IMR-90 (cell line): ENCODE data around the gene CCL2. TPM values are rescaled to one million over a fixed set of nuclear protein-coding genes. Genes with fewer than 3 reads are reported as not detected.

Source experiments
- ATAC-seq: fragments of 200-7000 bp; cut with Tn5 transposase; 2 replicates; pipeline ENCODE4 v1.9.1; 2020; ENCODE audit warnings: low read depth, mild to moderate bottlenecking, moderate library complexity
- BruUV-seq: library from RNA; stranded (reverse); fragments of 400-500 nt; replicated peaks from 2 replicates; lab custom pipeline; 2021; lab: Mats Ljungman, UMichigan
- CTCF ChIA-PET: fragments of 300-600 bp; formaldehyde crosslinking; extraction: SDS; loops from one replicate; lab custom pipeline; 2021; ENCODE audit warnings: antibody characterized with exemption; lab: Yijun Ruan, JAX
- POLR2A ChIA-PET: fragments of 300-600 bp; sonication (Branson Sonifier 250); formaldehyde crosslinking; loops from one replicate; lab custom pipeline; 2022; ENCODE audit warnings: antibody characterized with exemption; ENCODE audit not compliant: unreplicated experiment; lab: Charles Lee
- DNase-seq: peaks from one replicate; pipeline ENCODE4 v3.0.0; 2013
- H2AFZ ChIP-seq: replicated peaks from 2 replicates; pipeline ENCODE3; 2013; ENCODE audit warnings: low read length, mild to moderate bottlenecking; ENCODE audit not compliant: poor library complexity
- H2AK5ac ChIP-seq: 2 replicates; pipeline ENCODE4 v1.6.1; 2013; ENCODE audit warnings: low read depth, low read length, inconsistent platforms
- H2AK9ac ChIP-seq: replicated peaks from 2 replicates; pipeline ENCODE3; 2013; ENCODE audit warnings: mild to moderate bottlenecking, low read depth, low read length, moderate library complexity; ENCODE audit not compliant: poor library complexity
- H2BK120ac ChIP-seq: 2 replicates; pipeline ENCODE4 v1.6.1; 2013; ENCODE audit warnings: low read depth, low read length, inconsistent platforms
- H2BK15ac ChIP-seq: 3 replicates; pipeline ENCODE4 v1.6.1; 2013; ENCODE audit warnings: low read depth, low read length, inconsistent platforms
- H2BK20ac ChIP-seq: 2 replicates; pipeline ENCODE4 v1.6.1; 2013; ENCODE audit warnings: low read depth, mild to moderate bottlenecking, inconsistent platforms, low read length, moderate library complexity
- H2BK5ac ChIP-seq: 2 replicates; pipeline ENCODE4 v1.6.1; 2013; ENCODE audit warnings: mild to moderate bottlenecking, low read depth, low read length, inconsistent platforms; ENCODE audit not compliant: poor library complexity, severe bottlenecking
- H3K14ac ChIP-seq: replicated peaks from 2 replicates; pipeline ENCODE4 v1.6.1; 2013; ENCODE audit warnings: low read depth, low read length, inconsistent platforms
- H3K18ac ChIP-seq: 2 replicates; pipeline ENCODE4 v1.6.1; 2013; ENCODE audit warnings: low read depth, low read length, control low read depth
- H3K23ac ChIP-seq: 2 replicates; pipeline ENCODE4 v1.6.1; 2013; ENCODE audit warnings: low read depth, low read length, inconsistent platforms
- H3K27ac ChIP-seq: 2 replicates; pipeline ENCODE4 v1.5.1; 2013; ENCODE audit warnings: mild to moderate bottlenecking, control low read depth, low read length; ENCODE audit not compliant: insufficient read depth
- H3K27me3 ChIP-seq: 2 replicates; pipeline ENCODE4 v1.6.1; 2013; ENCODE audit warnings: low read length; ENCODE audit not compliant: control insufficient read depth, insufficient read depth
- H3K36me3 ChIP-seq: 2 replicates; pipeline ENCODE4 v1.6.1; 2013; ENCODE audit warnings: low read length, mixed read lengths; ENCODE audit not compliant: control insufficient read depth, insufficient read depth
- H3K4ac ChIP-seq: 2 replicates; pipeline ENCODE4 v1.6.1; 2013; ENCODE audit warnings: low read depth, low read length, inconsistent platforms
- H3K4me1 ChIP-seq: 2 replicates; pipeline ENCODE4 v1.6.1; 2013; ENCODE audit warnings: low read length, mixed read lengths; ENCODE audit not compliant: control insufficient read depth, insufficient read depth
- H3K4me2 ChIP-seq: 2 replicates; pipeline ENCODE4 v1.6.1; 2013; ENCODE audit warnings: low read depth, mild to moderate bottlenecking, control low read depth, low read length, moderate library complexity
- H3K4me3 ChIP-seq: 2 replicates; pipeline ENCODE4 v1.5.1; 2013; ENCODE audit warnings: low read depth, mild to moderate bottlenecking, control low read depth, low read length, moderate library complexity; ENCODE audit not compliant: insufficient read depth
- H3K56ac ChIP-seq: 2 replicates; pipeline ENCODE4 v1.6.1; 2013; ENCODE audit warnings: low read length, inconsistent platforms; ENCODE audit not compliant: insufficient read depth; ENCODE audit errors: extremely low read depth
- H3K79me1 ChIP-seq, 2 experiments: 2 replicates each; pipeline ENCODE4 v1.6.1; 2013; ENCODE audit warnings: low read length in 2 of 2, inconsistent platforms in 1 of 2, low read depth in 1 of 2
- H3K9ac ChIP-seq: 2 replicates; pipeline ENCODE4 v1.6.1; 2013; ENCODE audit warnings: low read depth, low read length, control low read depth
- H3K9me1 ChIP-seq: 2 replicates; pipeline ENCODE4 v1.6.1; 2013; ENCODE audit warnings: low read length, inconsistent platforms; ENCODE audit not compliant: insufficient read depth
- H3K9me3 ChIP-seq: 2 replicates; pipeline ENCODE4 v1.6.1; 2013; ENCODE audit warnings: low read length; ENCODE audit not compliant: control insufficient read depth, insufficient read depth
- H4K20me1 ChIP-seq: 2 replicates; pipeline ENCODE4 v1.6.1; 2013; ENCODE audit warnings: low read length, inconsistent platforms; ENCODE audit not compliant: insufficient read depth
- H4K5ac ChIP-seq: 2 replicates; pipeline ENCODE4 v1.6.1; 2013; ENCODE audit warnings: mild to moderate bottlenecking, low read depth, low read length, control low read depth
- H4K8ac ChIP-seq, 2 experiments: 2 replicates each; pipeline ENCODE4 v1.6.1; 2013; ENCODE audit warnings: low read depth in 2 of 2, low read length in 2 of 2, control low read depth in 1 of 2, inconsistent platforms in 1 of 2
- H4K91ac ChIP-seq: 2 replicates; pipeline ENCODE4 v1.6.1; 2013; ENCODE audit warnings: low read depth, low read length, inconsistent platforms; ENCODE audit not compliant: insufficient read depth
- BHLHE40 ChIP-seq: fragments of 150-350 bp; IDR thresholded peaks from 2 replicates; pipeline ENCODE4 v1.6.1; 2016; ENCODE audit warnings: mild to moderate bottlenecking, low read depth, low read length
- CEBPB ChIP-seq: IDR thresholded peaks from 2 replicates; pipeline ENCODE4 v1.6.1; 2012; ENCODE audit warnings: low read depth, low read length, improper control_type of control experiment
- CHD1 ChIP-seq: IDR thresholded peaks from 2 replicates; pipeline ENCODE4 v1.6.1; 2012; ENCODE audit warnings: low read depth, low read length, improper control_type of control experiment
- CTCF ChIP-seq: conservative IDR thresholded peaks from 2 replicates; pipeline ENCODE4 v1.5.1; 2012; ENCODE audit warnings: mild to moderate bottlenecking, low read depth, low read length, improper control_type of control experiment
- MXI1 ChIP-seq: IDR thresholded peaks from 2 replicates; pipeline ENCODE4 v1.6.1; 2012; ENCODE audit warnings: low read depth, mild to moderate bottlenecking, low read length, moderate library complexity, borderline replicate concordance
- NFE2L2 ChIP-seq: fragments of 150-350 bp; IDR thresholded peaks from 2 replicates; pipeline ENCODE4 v1.6.1; 2016; ENCODE audit warnings: low read depth, mild to moderate bottlenecking, low read length
- POLR2A ChIP-seq: IDR thresholded peaks from 2 replicates; pipeline ENCODE4 v1.6.1; 2012; ENCODE audit warnings: mild to moderate bottlenecking, low read depth, low read length
- RAD21 ChIP-seq: IDR thresholded peaks from 2 replicates; pipeline ENCODE4 v1.6.1; 2012; ENCODE audit warnings: low read length, improper control_type of control experiment
- RFX5 ChIP-seq: IDR thresholded peaks from 2 replicates; pipeline ENCODE4 v1.8.0; 2012; ENCODE audit warnings: low read depth, mild to moderate bottlenecking, low read length, moderate library complexity
- WGBS, 2 experiments: methylation state at CpG; one replicate each; pipeline versions ENCODE4 v1.1.5 to v1.1.7; 2013; ENCODE audit warnings: missing lambda C conversion rate in 2 of 2; ENCODE audit not compliant: insufficient read length in 1 of 2; ENCODE audit errors: extremely low coverage in 2 of 2; 5-methylcytosine and 5-hydroxymethylcytosine counted together
- dilution Hi-C: fragments of 300-500 bp; cut with HindIII; formaldehyde crosslinking; loops from one replicate; pipeline ENCODE4 v1.14.3; 2018; ENCODE audit warnings: low sequenced_read_pairs; ENCODE audit not compliant: unreplicated experiment
- in situ Hi-C: fragments of 300-500 bp; cut with MboI; formaldehyde crosslinking; loops from 3 replicates; pipeline ENCODE4 v1.14.3; 2019; ENCODE audit warnings: low sequenced_read_pairs, inconsistent platforms, mixed read lengths
- intact Hi-C: fragments of 100-400 bp; cut with micrococcal nuclease; formaldehyde crosslinking; loops from 2 replicates; pipeline ENCODE4 v1.10.0; 2022
- polyA plus RNA-seq, 3 experiments: library from polyadenylated mRNA; depleted of rRNA; stranded (reverse); fragments of >200 nt; gene quantifications; 2 replicates each; pipeline ENCODE4 v1.2.3, GENCODE V29; 2012; ENCODE audit warnings: low replicate concordance in 1 of 3
- total RNA-seq: library from RNA; depleted of rRNA; stranded (reverse); fragments of >200 nt; gene quantifications from 2 replicates; pipeline ENCODE4 v1.2.3, GENCODE V29; 2012

The CCL2 gene
- total and polyA plus RNA-seq, 2 of the 4 experiments (the other 2 are of a cell fraction) = 103 to 206 TPM

GRCh38 chr17:34245351-34245905 lies 9.7 kb upstream of the CCL2 start (continued):
- TF ChIP-seq BHLHE40 (no peak), NFE2L2 (no peak), CEBPB (no peak), RAD21 (no peak), MXI1 (no peak)

GRCh38 chr17:34246446-34246845 lies 8.6 kb upstream of the CCL2 start:
- peak overlapping the region; percentile 31; the same call in 1 of the 2 replicates for H2AK5ac ChIP-seq
- no peak overlapping the region for H3K14ac ChIP-seq
- H3K4me3 ChIP-seq = no peak overlapping the region
- CTCF ChIA-PET = no interaction called here
- H3K27me3 ChIP-seq = no peaks in the 10 kb centered on the region
- H2BK120ac ChIP-seq = no peak overlapping the region; the same call in 1 of the 2 replicates
- no peaks in the 10 kb centered on the region for H3K9me3 ChIP-seq
- no peak overlapping the region for H2AFZ ChIP-seq
- dilution Hi-C loops = no loop called here
- H3K27ac ChIP-seq = no peak overlapping the region
- H3K18ac ChIP-seq = no peak overlapping the region
- no peak for ATAC-seq
- in situ Hi-C loops = loop anchor here (5.0 kb wide), 1 partner anchor 61 kb away; no protein-coding TSS in a partner anchor
- H3K4ac ChIP-seq = no peak overlapping the region
- intact Hi-C loops = no loop called here
- POLR2A ChIA-PET = no interaction called here
- H3K9me1 ChIP-seq = peaks cover 12% of the 10 kb centered on the region; the same call in 1 of the 2 replicates
- H2BK15ac ChIP-seq = 0 out of 3 replicates have a peak overlapping the region, but pooled peaks have one; percentile 29
- peak overlapping the region; percentile 27; the same call in 1 of the 2 replicates for H2BK20ac ChIP-seq
- no peak overlapping the region for H3K4me2 ChIP-seq
- no peaks in the 10 kb centered on the region for H4K20me1 ChIP-seq
- DNase-seq = no peak
- no peak overlapping the region for H2BK5ac ChIP-seq
- H2AK9ac ChIP-seq = no peak overlapping the region
- H4K91ac ChIP-seq = no peak overlapping the region
- H3K23ac ChIP-seq = no peak overlapping the region
- H4K5ac ChIP-seq = no peak overlapping the region
- no peaks in the 10 kb centered on the region for H3K79me1 ChIP-seq
- WGBS, 2 experiments = no CpG with 5 or more reads among the region's 1 CpG
- H3K56ac ChIP-seq = no peak overlapping the region
- BruUV-seq = no TSS peak
- H3K9ac ChIP-seq = no peak overlapping the region
- H3K36me3 ChIP-seq = no peaks in the 10 kb centered on the region
- H3K4me1 ChIP-seq = peaks cover 29% of the 10 kb centered on the region
- no peak overlapping the region for H4K8ac ChIP-seq
- TF ChIP-seq POLR2A = no peak
- TF ChIP-seq CTCF = no peak
- no peak for TF ChIP-seq RFX5
- no peak for TF ChIP-seq CHD1
- no peak for TF ChIP-seq CEBPB
